Measurements from ENCODE around the gene PON3.

The PON3 gene

DNA sequence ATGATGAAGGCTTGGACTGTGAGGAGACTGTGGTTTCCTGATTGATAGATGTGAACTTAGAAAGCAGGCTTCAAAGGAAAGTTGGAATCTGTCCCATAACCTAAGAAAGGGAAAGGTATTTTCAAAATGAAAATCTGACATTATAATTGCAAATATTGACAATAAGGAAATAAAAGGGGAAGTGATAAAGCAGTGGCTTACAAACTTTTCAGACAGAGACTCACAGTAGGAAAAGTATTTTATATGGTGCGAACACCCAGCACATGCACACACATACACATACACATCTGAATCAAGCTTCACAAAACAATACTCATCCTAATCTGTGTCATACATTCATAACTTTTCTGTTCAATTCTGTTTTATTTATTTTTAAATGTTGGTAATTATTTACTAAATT is 76.6 kb downstream of the PON3 start:
- no peaks in the 10 kb centered on the region for H3K36me3 ChIP-seq (ENCODE audit: insufficient read depth, low read length)
- H4K20me1 ChIP-seq (ENCODE audit: insufficient read depth, low read length): no peaks in the 10 kb centered on the region
- no peaks in the 10 kb centered on the region for H3F3A ChIP-seq (ENCODE audit: insufficient read depth, low read length)
- H3K27me3 ChIP-seq (ENCODE audit: insufficient read depth, low read length): no peaks in the 10 kb centered on the region
- TF ChIP-seq EZH2 (IDR thresholded peaks at IDR 0.05; ENCODE audit: borderline replicate concordance, low read length): no peak
- TF ChIP-seq, protein P1, sequence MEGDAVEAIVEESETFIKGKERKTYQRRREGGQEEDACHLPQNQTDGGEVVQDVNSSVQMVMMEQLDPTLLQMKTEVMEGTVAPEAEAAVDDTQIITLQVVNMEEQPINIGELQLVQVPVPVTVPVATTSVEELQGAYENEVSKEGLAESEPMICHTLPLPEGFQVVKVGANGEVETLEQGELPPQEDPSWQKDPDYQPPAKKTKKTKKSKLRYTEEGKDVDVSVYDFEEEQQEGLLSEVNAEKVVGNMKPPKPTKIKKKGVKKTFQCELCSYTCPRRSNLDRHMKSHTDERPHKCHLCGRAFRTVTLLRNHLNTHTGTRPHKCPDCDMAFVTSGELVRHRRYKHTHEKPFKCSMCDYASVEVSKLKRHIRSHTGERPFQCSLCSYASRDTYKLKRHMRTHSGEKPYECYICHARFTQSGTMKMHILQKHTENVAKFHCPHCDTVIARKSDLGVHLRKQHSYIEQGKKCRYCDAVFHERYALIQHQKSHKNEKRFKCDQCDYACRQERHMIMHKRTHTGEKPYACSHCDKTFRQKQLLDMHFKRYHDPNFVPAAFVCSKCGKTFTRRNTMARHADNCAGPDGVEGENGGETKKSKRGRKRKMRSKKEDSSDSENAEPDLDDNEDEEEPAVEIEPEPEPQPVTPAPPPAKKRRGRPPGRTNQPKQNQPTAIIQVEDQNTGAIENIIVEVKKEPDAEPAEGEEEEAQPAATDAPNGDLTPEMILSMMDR (IDR thresholded peaks at IDR 0.05; ENCODE audit: low read length): no peak
- H3K27ac ChIP-seq (ENCODE audit: low read depth, low read length, poor library complexity, severe bottlenecking): no peak overlapping the region
- no peaks in the 10 kb centered on the region for H3K9me2 ChIP-seq (ENCODE audit: low read depth, low read length)
- H3K9ac ChIP-seq (ENCODE audit: low read length): no peak overlapping the region
- H3K9me3 ChIP-seq (ENCODE audit: low read length): no peaks in the 10 kb centered on the region
- H3K79me2 ChIP-seq (ENCODE audit: insufficient read depth, low read length): no peaks in the 10 kb centered on the region
- H3K4me2 ChIP-seq (ENCODE audit: low read length): no peak overlapping the region
- H2AFZ ChIP-seq (ENCODE audit: low read length): no peak overlapping the region
- H3K4me3 ChIP-seq (ENCODE audit: low read depth, low read length, poor library complexity, severe bottlenecking): no peak overlapping the region
- no peaks in the 10 kb centered on the region for H3K4me1 ChIP-seq (ENCODE audit: insufficient read depth, low read length, severe bottlenecking)

DNA sequence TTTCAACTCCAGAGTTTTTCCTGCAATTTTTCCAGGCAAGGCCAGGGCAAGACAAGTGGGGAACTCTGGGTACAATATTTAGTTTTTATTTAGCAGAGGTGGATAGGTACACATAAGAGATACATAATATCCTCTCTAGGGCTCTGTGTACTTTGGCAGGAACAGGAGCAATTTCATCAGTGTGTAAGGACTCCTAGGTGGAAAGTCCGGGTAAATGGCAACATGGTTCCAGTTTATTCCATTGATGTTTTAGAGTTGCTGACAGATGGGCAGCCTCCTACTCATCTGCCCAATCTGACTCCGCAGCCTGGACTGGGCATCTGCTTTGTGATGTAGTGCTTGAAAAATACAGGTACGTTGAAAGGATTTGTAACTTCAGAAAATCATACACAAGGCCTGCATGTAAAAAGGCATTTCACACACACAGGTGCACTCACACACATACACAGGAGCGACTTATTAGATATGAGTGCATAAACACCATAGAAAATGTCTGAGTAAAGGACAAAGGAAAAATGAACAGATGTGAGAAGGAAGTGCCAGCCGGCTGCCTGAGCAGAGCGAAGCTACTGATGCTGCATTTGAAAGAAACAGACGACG is 77.6 kb downstream of the PON3 start:
- H3K27ac ChIP-seq (ENCODE audit: low read depth, low read length, poor library complexity, severe bottlenecking): no peak overlapping the region
- no peaks in the 10 kb centered on the region for H3K4me1 ChIP-seq (ENCODE audit: insufficient read depth, low read length, severe bottlenecking)
- no peak overlapping the region for H2AFZ ChIP-seq (ENCODE audit: low read length)
- H3K27me3 ChIP-seq (ENCODE audit: insufficient read depth, low read length): no peaks in the 10 kb centered on the region
- TF ChIP-seq, protein P1 (IDR thresholded peaks at IDR 0.05; ENCODE audit: low read length): no peak
- no peak for TF ChIP-seq EZH2 (IDR thresholded peaks at IDR 0.05; ENCODE audit: borderline replicate concordance, low read length)
- no peaks in the 10 kb centered on the region for H3F3A ChIP-seq (ENCODE audit: insufficient read depth, low read length)
- H3K4me3 ChIP-seq (ENCODE audit: low read depth, low read length, poor library complexity, severe bottlenecking): no peak overlapping the region
- no peak overlapping the region for H3K4me2 ChIP-seq (ENCODE audit: low read length)
- no peaks in the 10 kb centered on the region for H3K36me3 ChIP-seq (ENCODE audit: insufficient read depth, low read length)
- no peak overlapping the region for H3K9ac ChIP-seq (ENCODE audit: low read length)
- no peaks in the 10 kb centered on the region for H4K20me1 ChIP-seq (ENCODE audit: insufficient read depth, low read length)
- no peaks in the 10 kb centered on the region for H3K9me2 ChIP-seq (ENCODE audit: low read depth, low read length)
- no peaks in the 10 kb centered on the region for H3K79me2 ChIP-seq (ENCODE audit: insufficient read depth, low read length)
- H3K9me3 ChIP-seq (ENCODE audit: low read length): no peaks in the 10 kb centered on the region

DNA sequence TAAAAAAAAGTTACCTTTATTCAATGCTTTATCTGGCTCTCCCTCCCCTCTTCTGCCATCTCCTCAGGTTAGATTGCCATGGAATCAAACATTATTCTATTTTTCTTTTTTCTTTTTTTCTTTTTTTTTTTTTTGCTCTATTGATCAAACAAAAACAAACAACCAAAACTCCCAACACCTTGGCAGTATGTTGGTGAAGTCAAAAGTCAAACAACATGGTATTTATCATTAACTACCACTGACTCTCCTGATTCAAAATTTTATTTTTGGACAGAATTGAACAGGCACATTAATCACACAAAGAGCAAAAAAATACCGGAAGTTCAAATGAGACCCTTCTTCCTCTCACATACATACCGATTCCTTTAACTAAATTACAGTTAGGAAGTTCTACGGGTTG is 78.2 kb downstream of the PON3 start:
- H3K4me1 ChIP-seq (ENCODE audit: insufficient read depth, low read length, severe bottlenecking): no peaks in the 10 kb centered on the region
- H3K27ac ChIP-seq (ENCODE audit: low read depth, low read length, poor library complexity, severe bottlenecking): no peak overlapping the region
- H3K9me3 ChIP-seq (ENCODE audit: low read length): no peaks in the 10 kb centered on the region
- H3K4me3 ChIP-seq (ENCODE audit: low read depth, low read length, poor library complexity, severe bottlenecking): no peak overlapping the region
- H2AFZ ChIP-seq (ENCODE audit: low read length): no peak overlapping the region
- TF ChIP-seq EZH2 (IDR thresholded peaks at IDR 0.05; ENCODE audit: borderline replicate concordance, low read length): no peak
- TF ChIP-seq, protein P1 (IDR thresholded peaks at IDR 0.05; ENCODE audit: low read length): no peak
- H3K9me2 ChIP-seq (ENCODE audit: low read depth, low read length): no peaks in the 10 kb centered on the region
- no peaks in the 10 kb centered on the region for H3F3A ChIP-seq (ENCODE audit: insufficient read depth, low read length)
- no peaks in the 10 kb centered on the region for H3K36me3 ChIP-seq (ENCODE audit: insufficient read depth, low read length)
- H3K4me2 ChIP-seq (ENCODE audit: low read length): no peak overlapping the region
- no peaks in the 10 kb centered on the region for H4K20me1 ChIP-seq (ENCODE audit: insufficient read depth, low read length)
- H3K9ac ChIP-seq (ENCODE audit: low read length): no peak overlapping the region
- H3K79me2 ChIP-seq (ENCODE audit: insufficient read depth, low read length): no peaks in the 10 kb centered on the region
- no peaks in the 10 kb centered on the region for H3K27me3 ChIP-seq (ENCODE audit: insufficient read depth, low read length)
